NT2/D1 (cell line): ENCODE data around the gene PRR29.

Experiments used
- SUZ12 ChIP-seq: IDR thresholded peaks from 2 replicates; pipeline ENCODE4 v1.6.1; 2011; ENCODE audit not compliant: insufficient read length, insufficient read depth; ENCODE audit errors: extremely low read depth
- YY1 ChIP-seq: IDR thresholded peaks from 2 replicates; pipeline ENCODE4 v1.6.1; 2011; ENCODE audit not compliant: insufficient read length, insufficient read depth
- ZNF274 ChIP-seq: IDR thresholded peaks from 2 replicates; pipeline ENCODE4 v1.6.1; 2011; ENCODE audit warnings: mild to moderate bottlenecking, low read depth, low read length

- no peak for TF ChIP-seq ZNF274
- TF ChIP-seq SUZ12: no peak
- TF ChIP-seq YY1: no peak
Observed at GRCh38 chr17:63967953-63968352, 30.2 kb upstream of the PRR29 start.
